HEK293T (cell line): Measurements from ENCODE around the gene EBF3.

Source experiments
- CTCF ChIA-PET: fragments of 350-600 bp; formaldehyde crosslinking; extraction: SDS; loops from one replicate; lab custom pipeline; 2021; ENCODE audit warnings: antibody characterized with exemption, inconsistent platforms; lab: Yijun Ruan, JAX
- POLR2A ChIA-PET: fragments of 350-600 bp; formaldehyde crosslinking; extraction: SDS; loops from one replicate; lab custom pipeline; 2020; ENCODE audit warnings: antibody characterized with exemption, inconsistent platforms; lab: Yijun Ruan, JAX
- DNase-seq: peaks from one replicate; pipeline ENCODE4 v3.0.0; 2012; ENCODE audit warnings: mixed read lengths; ENCODE audit errors: extremely low spot score
- ARNT ChIP-seq: fragments of 450-650 bp; IDR thresholded peaks from 2 replicates; pipeline ENCODE4 v1.6.1; 2017; ENCODE audit warnings: mild to moderate bottlenecking
- BHLHE40 ChIP-seq: fragments of 450-650 bp; IDR thresholded peaks from 2 replicates; pipeline ENCODE4 v1.6.1; 2016; ENCODE audit warnings: mild to moderate bottlenecking, moderate library complexity, borderline replicate concordance
- CTBP1 ChIP-seq: fragments of 450-650 bp; IDR thresholded peaks from 2 replicates; pipeline ENCODE4 v1.6.1; 2016; ENCODE audit warnings: borderline replicate concordance
- ELF4 ChIP-seq: fragments of 450-650 bp; IDR thresholded peaks from 2 replicates; pipeline ENCODE4 v1.6.1; 2017; ENCODE audit warnings: antibody characterized with exemption
- FOXA1 ChIP-seq: fragments of 450-650 bp; IDR thresholded peaks from 2 replicates; pipeline ENCODE4 v1.6.1; 2016; ENCODE audit warnings: mild to moderate bottlenecking
- FOXK2 ChIP-seq: fragments of 450-650 bp; IDR thresholded peaks from 2 replicates; pipeline ENCODE4 v1.6.1; 2016; ENCODE audit warnings: mild to moderate bottlenecking
- FOXM1 ChIP-seq: fragments of 450-650 bp; IDR thresholded peaks from 2 replicates; pipeline ENCODE4 v1.6.1; 2017; ENCODE audit warnings: mild to moderate bottlenecking, borderline replicate concordance
- HDGF ChIP-seq: fragments of 450-650 bp; IDR thresholded peaks from 2 replicates; pipeline ENCODE4 v1.6.1; 2017; ENCODE audit warnings: antibody characterized with exemption, borderline replicate concordance
- L3MBTL2 ChIP-seq: fragments of 450-650 bp; conservative IDR thresholded peaks from 2 replicates; pipeline ENCODE4 v1.6.1; 2016; ENCODE audit warnings: mild to moderate bottlenecking
- LEF1 ChIP-seq: fragments of 450-650 bp; IDR thresholded peaks from 2 replicates; pipeline ENCODE4 v1.6.1; 2017; ENCODE audit warnings: mild to moderate bottlenecking, borderline replicate concordance
- NFRKB ChIP-seq: fragments of 450-650 bp; IDR thresholded peaks from 2 replicates; pipeline ENCODE4 v1.6.1; 2016; ENCODE audit warnings: mild to moderate bottlenecking, moderate library complexity
- SP1 ChIP-seq: fragments of 450-650 bp; IDR thresholded peaks from 2 replicates; pipeline ENCODE4 v1.6.1; 2017
- SUZ12 ChIP-seq: fragments of 450-650 bp; IDR thresholded peaks from 2 replicates; pipeline ENCODE4 v1.6.1; 2016; ENCODE audit warnings: mild to moderate bottlenecking
- TARDBP ChIP-seq: fragments of 450-650 bp; IDR thresholded peaks from 2 replicates; pipeline ENCODE4 v1.6.1; 2016
- ZNF384 ChIP-seq: fragments of 450-650 bp; IDR thresholded peaks from 2 replicates; pipeline ENCODE4 v1.6.1; 2016
- TF ChIP-seq, protein P1 (sequence below): fragments of 450-650 bp; IDR thresholded peaks from 2 replicates; pipeline ENCODE4 v1.6.1; 2016

The EBF3 gene

GRCh38 chr10:130003787-130004613, 39.9 kb upstream of the EBF3 start:
- no peak for DNase-seq
- TF ChIP-seq HDGF (no peak), ARNT (no peak), TARDBP (no peak), ZNF384 (no peak), SUZ12 (no peak), FOXA1 (no peak), L3MBTL2 (no peak), SP1 (no peak), FOXM1 (no peak), NFRKB (no peak), FOXK2 (no peak), LEF1 (no peak), ELF4 (no peak), CTBP1 (no peak)
- TF ChIP-seq, protein P1, sequence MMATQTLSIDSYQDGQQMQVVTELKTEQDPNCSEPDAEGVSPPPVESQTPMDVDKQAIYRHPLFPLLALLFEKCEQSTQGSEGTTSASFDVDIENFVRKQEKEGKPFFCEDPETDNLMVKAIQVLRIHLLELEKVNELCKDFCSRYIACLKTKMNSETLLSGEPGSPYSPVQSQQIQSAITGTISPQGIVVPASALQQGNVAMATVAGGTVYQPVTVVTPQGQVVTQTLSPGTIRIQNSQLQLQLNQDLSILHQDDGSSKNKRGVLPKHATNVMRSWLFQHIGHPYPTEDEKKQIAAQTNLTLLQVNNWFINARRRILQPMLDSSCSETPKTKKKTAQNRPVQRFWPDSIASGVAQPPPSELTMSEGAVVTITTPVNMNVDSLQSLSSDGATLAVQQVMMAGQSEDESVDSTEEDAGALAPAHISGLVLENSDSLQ, result no peak
- ChIA-PET CTCF (no interaction called here), POLR2A (no interaction called here)

DNA sequence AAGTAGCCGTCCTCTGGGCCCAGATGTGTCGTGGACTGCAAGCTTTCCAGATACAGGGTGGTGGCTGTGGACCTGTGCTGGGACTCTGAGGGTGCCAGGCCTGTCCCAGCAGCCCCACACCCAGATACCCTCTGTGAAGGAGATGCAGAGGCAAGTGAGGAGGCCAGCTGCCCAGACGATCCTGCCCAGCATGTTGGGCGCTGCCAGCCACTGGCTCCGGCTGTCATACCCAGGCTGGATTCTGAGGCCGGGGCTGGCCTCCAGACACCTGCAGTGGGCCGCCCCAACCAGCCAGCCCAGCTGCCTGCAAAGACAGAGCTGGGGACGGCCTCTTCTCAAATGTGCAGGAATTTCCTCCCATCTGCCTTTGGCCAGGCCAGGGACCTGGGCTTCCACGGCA, 39.1 kb upstream of the EBF3 start:
- TF ChIP-seq TARDBP (no peak), FOXM1 (no peak)
- ChIA-PET POLR2A (no interaction called here), CTCF (no interaction called here)
- DNase-seq, result no peak

DNA sequence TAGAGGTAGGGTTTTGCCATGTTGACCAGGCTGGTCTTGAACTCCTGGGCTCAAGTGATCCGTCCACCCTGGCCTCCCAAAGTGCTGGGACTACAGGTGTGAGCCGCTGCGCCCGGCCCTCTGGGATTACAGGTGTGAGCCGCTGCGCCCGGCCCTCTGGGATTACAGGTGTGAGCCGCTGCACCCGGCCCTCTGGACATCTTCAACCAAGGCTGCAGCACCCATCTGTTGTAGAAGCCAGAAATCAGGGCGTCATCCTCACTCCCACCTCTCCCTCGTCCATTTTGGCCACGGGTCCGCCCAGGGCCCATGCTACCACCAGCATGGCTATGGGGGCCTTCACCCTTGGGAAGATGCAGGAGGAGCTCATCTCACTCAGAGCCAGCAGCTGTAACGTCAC, 38.5 kb upstream of the EBF3 start:
- DNase-seq, result no peak
- TF ChIP-seq FOXK2 (no peak), NFRKB (no peak), FOXA1 (no peak), LEF1 (no peak), FOXM1 (no peak), CTBP1 (no peak), HDGF (no peak), ZNF384 (no peak), SP1 (no peak), ARNT (no peak), TARDBP (no peak), BHLHE40 (no peak), SUZ12 (no peak), L3MBTL2 (no peak), ELF4 (no peak)
- TF ChIP-seq, protein P1, result no peak
- ChIA-PET CTCF (no interaction called here), POLR2A (no interaction called here)

GRCh38 chr10:130000918-130001317, 36.8 kb upstream of the EBF3 start:
- DNase-seq, result no peak
- CTCF ChIA-PET, result no interaction called here
- POLR2A ChIA-PET, result interaction anchor here (0.6 kb wide), 1 partner anchor 109 kb away, joined by 3 read pairs; the partner anchor contains the start of gene C10orf143
- TF ChIP-seq LEF1 (no peak), SUZ12 (no peak), NFRKB (no peak), TARDBP (no peak), ARNT (no peak), FOXM1 (no peak), CTBP1 (no peak), SP1 (no peak)

DNA sequence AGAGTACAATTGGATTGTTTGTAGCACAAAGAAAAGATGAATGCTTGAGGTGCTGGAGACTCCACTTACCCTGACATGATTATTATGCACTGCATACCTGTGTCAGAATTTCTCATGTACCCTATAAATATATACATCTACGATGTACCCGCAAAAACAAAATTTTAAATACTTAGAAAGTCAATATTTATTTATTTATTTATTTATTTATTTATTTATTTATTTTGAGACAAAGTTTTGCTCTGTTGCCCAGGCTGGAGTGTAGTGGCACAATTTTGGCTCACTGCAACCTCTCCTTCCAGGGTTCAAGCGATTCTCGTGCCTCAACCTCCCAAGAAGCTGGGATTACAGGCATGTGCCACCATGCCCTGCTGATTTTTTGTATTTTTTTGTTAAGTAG, 35.1 kb upstream of the EBF3 start:
- ChIA-PET CTCF (no interaction called here), POLR2A (no interaction called here)
- TF ChIP-seq FOXK2, result no peak
- no peak for TF ChIP-seq BHLHE40
- TF ChIP-seq, protein P1, result no peak
- no peak for TF ChIP-seq SP1
- TF ChIP-seq CTBP1, result no peak
- TF ChIP-seq FOXM1, result no peak
- DNase-seq, result no peak

DNA sequence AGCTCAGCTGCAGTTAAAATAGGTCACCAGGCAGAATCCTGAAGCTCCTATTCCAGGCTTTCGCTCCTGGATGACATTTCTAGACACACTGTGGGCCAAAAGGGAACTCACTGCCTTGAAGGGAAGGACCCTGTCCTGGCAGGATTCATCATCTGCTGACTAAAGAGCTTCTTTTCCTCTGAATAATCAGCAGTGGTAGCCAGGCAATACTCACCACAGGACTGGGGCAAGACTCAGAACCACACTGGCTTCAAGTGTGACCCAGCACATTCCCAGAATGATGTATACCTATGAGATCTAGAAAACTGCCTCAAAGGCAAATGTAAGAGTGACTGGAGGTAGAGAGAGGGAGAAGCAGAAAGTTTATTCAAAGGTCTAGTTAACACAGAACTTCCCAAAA, 29.5 kb upstream of the EBF3 start:
- TF ChIP-seq CTBP1 (no peak), L3MBTL2 (no peak), ZNF384 (no peak), LEF1 (no peak), HDGF (no peak), ARNT (no peak), FOXA1 (no peak), FOXK2 (no peak), ELF4 (no peak), FOXM1 (no peak), BHLHE40 (no peak), SP1 (no peak), NFRKB (no peak), TARDBP (no peak), SUZ12 (no peak)
- TF ChIP-seq, protein P1, result no peak
- ChIA-PET CTCF (no interaction called here), POLR2A (no interaction called here)
- DNase-seq, result no peak
